NCI-H1092 (cell line): ENCODE results near the gene NATD1.

Experiments used
- DNase-seq: peaks from one replicate; lab custom pipeline; 2025; lab: John Stamatoyannopoulos, UW

NATD1 gene

GRCh38 chr17:21215935-21216334 is 37.3 kb downstream of the NATD1 start:
- DNase-seq, result no peak

GRCh38 chr17:21214777-21215541 is 38.3 kb downstream of the NATD1 start:
- no peak for DNase-seq

- DNase-seq, result peak; percentile 80
Measured at GRCh38 chr17:21214015-21214776, 39.0 kb downstream of the NATD1 start, which contains the start of gene TMEM11. TSS of gene TMEM11 (minus strand) at chr17:21214161. CDS start at chr17:21214152, 9 bp downstream.

GRCh38 chr17:21213638-21214014 is 39.6 kb downstream of the NATD1 start:
- DNase-seq, result no peak

- no peak for DNase-seq
Measured at GRCh38 chr17:21212826-21213637, 40.2 kb downstream of the NATD1 start.

GRCh38 chr17:21211825-21212479 is 41.3 kb downstream of the NATD1 start:
- DNase-seq, result no peak

GRCh38 chr17:21210411-21211076 is 42.7 kb downstream of the NATD1 start:
- no peak for DNase-seq

- no peak for DNase-seq
Measured at GRCh38 chr17:21209511-21210175, 43.6 kb downstream of the NATD1 start.

GRCh38 chr17:21208352-21208751 is 44.9 kb downstream of the NATD1 start:
- DNase-seq, result no peak

- no peak for DNase-seq
Measured at GRCh38 chr17:21204935-21205334, 48.3 kb downstream of the NATD1 start.

- DNase-seq, result no peak
Measured at GRCh38 chr17:21202512-21202911, 50.7 kb downstream of the NATD1 start.

GRCh38 chr17:21201874-21202273 is 51.3 kb downstream of the NATD1 start:
- no peak for DNase-seq

GRCh38 chr17:21201298-21201595 is 52.0 kb downstream of the NATD1 start:
- no peak for DNase-seq

- no peak for DNase-seq
Measured at GRCh38 chr17:21200590-21201297, 52.5 kb downstream of the NATD1 start.

GRCh38 chr17:21199856-21200255 is 53.4 kb downstream of the NATD1 start:
- DNase-seq, result no peak

- no peak for DNase-seq
Measured at GRCh38 chr17:21199311-21199710, 53.9 kb downstream of the NATD1 start.

- no peak for DNase-seq
Measured at GRCh38 chr17:21198411-21198810, 54.8 kb downstream of the NATD1 start.

- no peak for DNase-seq
Measured at GRCh38 chr17:21196126-21196525, 57.1 kb downstream of the NATD1 start.

GRCh38 chr17:21194703-21195102 is 58.5 kb downstream of the NATD1 start:
- no peak for DNase-seq

- DNase-seq, result no peak
Measured at GRCh38 chr17:21194226-21194625, 59.0 kb downstream of the NATD1 start.
